H9 (cell line): ENCODE measurements around the gene NTSR1. TPM values are rescaled to one million over a fixed set of nuclear protein-coding genes. Genes with fewer than 3 reads are reported as not detected.
A peak's percentile ranks its signal among the peaks of the same experiment; 100 is the strongest.

ENCODE experiments used
- DNase-seq: peaks from one replicate; pipeline ENCODE4 v3.0.0-alpha.2; 2017
- H2AFZ ChIP-seq: one replicate; pipeline ENCODE4 v1.6.1; 2013; ENCODE audit warnings: mild to moderate bottlenecking, low read length, control low read depth, moderate library complexity
- H2AK5ac ChIP-seq: 2 replicates; pipeline ENCODE4 v1.6.1; 2013; ENCODE audit warnings: low read length, control low read depth, mixed read lengths; ENCODE audit not compliant: insufficient read length
- H2BK120ac ChIP-seq: one replicate; pipeline ENCODE4 v1.6.1; 2013; ENCODE audit warnings: low read depth, mild to moderate bottlenecking, low read length, control low read depth, inconsistent platforms; ENCODE audit not compliant: poor library complexity, severe bottlenecking
- H2BK12ac ChIP-seq: 2 replicates; pipeline ENCODE4 v1.6.1; 2013; ENCODE audit warnings: low read length, control low read depth, mixed read lengths, low read depth; ENCODE audit not compliant: insufficient read length
- H2BK15ac ChIP-seq: 2 replicates; pipeline ENCODE4 v1.6.1; 2013; ENCODE audit warnings: low read depth, low read length, control low read depth
- H2BK20ac ChIP-seq: one replicate; pipeline ENCODE4 v1.6.1; 2013; ENCODE audit warnings: low read depth, mild to moderate bottlenecking, low read length, control low read depth, inconsistent platforms; ENCODE audit not compliant: poor library complexity, severe bottlenecking
- H2BK5ac ChIP-seq: 2 replicates; pipeline ENCODE4 v1.6.1; 2013; ENCODE audit warnings: low read length, control low read depth, mixed read lengths; ENCODE audit not compliant: insufficient read length
- H3K14ac ChIP-seq: 2 replicates; pipeline ENCODE4 v1.6.1; 2013; ENCODE audit warnings: low read length, control low read depth; ENCODE audit not compliant: insufficient read depth
- H3K18ac ChIP-seq: 2 replicates; pipeline ENCODE4 v1.6.1; 2013; ENCODE audit warnings: low read depth, mild to moderate bottlenecking, mixed read lengths, low read length, control low read depth; ENCODE audit not compliant: insufficient read length
- H3K23ac ChIP-seq: 2 replicates; pipeline ENCODE4 v1.6.1; 2013; ENCODE audit warnings: low read length, control low read depth, mixed read lengths, low read depth; ENCODE audit not compliant: insufficient read length
- H3K23me2 ChIP-seq: 2 replicates; pipeline ENCODE4 v1.6.1; 2013; ENCODE audit warnings: low read depth, mild to moderate bottlenecking, mixed read lengths, low read length, control low read depth; ENCODE audit not compliant: insufficient read length, poor library complexity, severe bottlenecking
- H3K27ac ChIP-seq: 2 replicates; pipeline ENCODE4 v1.5.1; 2013; ENCODE audit warnings: low read length, control low read depth, mixed read lengths, low read depth; ENCODE audit not compliant: insufficient read length
- H3K27me3 ChIP-seq: 2 replicates; pipeline ENCODE4 v1.6.1; 2013; ENCODE audit warnings: low read length, control low read depth, inconsistent platforms; ENCODE audit not compliant: insufficient read depth
- H3K4ac ChIP-seq: 2 replicates; pipeline ENCODE4 v1.6.1; 2013; ENCODE audit warnings: low read depth, mild to moderate bottlenecking, control low read depth, inconsistent platforms, low read length, moderate library complexity
- H3K4me1 ChIP-seq: 2 replicates; pipeline ENCODE4 v1.6.1; 2013; ENCODE audit warnings: low read length, control low read depth, inconsistent platforms; ENCODE audit not compliant: insufficient read depth
- H3K4me2 ChIP-seq: 2 replicates; pipeline ENCODE4 v1.6.1; 2013; ENCODE audit warnings: low read length, control low read depth, mixed read lengths; ENCODE audit not compliant: insufficient read length, insufficient read depth
- H3K56ac ChIP-seq: 2 replicates; pipeline ENCODE4 v1.6.1; 2013; ENCODE audit warnings: low read depth, mild to moderate bottlenecking, mixed read lengths, low read length, control low read depth; ENCODE audit not compliant: insufficient read length
- H3K79me1 ChIP-seq: 2 replicates; pipeline ENCODE4 v1.6.1; 2013; ENCODE audit warnings: low read depth, mild to moderate bottlenecking, moderate library complexity, low read length, control low read depth, inconsistent platforms; ENCODE audit not compliant: insufficient read depth, poor library complexity, severe bottlenecking
- H3K79me2 ChIP-seq: 2 replicates; pipeline ENCODE4 v1.6.1; 2013; ENCODE audit warnings: low read length, control low read depth, inconsistent platforms; ENCODE audit not compliant: insufficient read depth
- H3K9ac ChIP-seq: 2 replicates; pipeline ENCODE4 v1.6.1; 2013; ENCODE audit warnings: low read length, control low read depth, mixed read lengths; ENCODE audit not compliant: insufficient read length; ENCODE audit errors: extremely low read depth
- H3K9me3 ChIP-seq: one replicate; pipeline ENCODE4 v1.6.1; 2013; ENCODE audit warnings: low read depth, low read length, inconsistent platforms; ENCODE audit not compliant: control insufficient read depth
- H3T11ph ChIP-seq: one replicate; pipeline ENCODE4 v1.6.1; 2013; ENCODE audit warnings: mild to moderate bottlenecking, low read length, control low read depth, inconsistent platforms
- H4K20me1 ChIP-seq: one replicate; pipeline ENCODE4 v1.6.1; 2013; ENCODE audit not compliant: control insufficient read depth, insufficient read length, insufficient read depth
- H4K5ac ChIP-seq: 2 replicates; pipeline ENCODE4 v1.6.1; 2013; ENCODE audit warnings: low read depth, mild to moderate bottlenecking, mixed read lengths, low read length, control low read depth; ENCODE audit not compliant: insufficient read length
- H4K8ac ChIP-seq: replicated peaks from 2 replicates; pipeline ENCODE4 v1.6.1; 2013; ENCODE audit warnings: low read length, control low read depth, mixed read lengths, low read depth; ENCODE audit not compliant: insufficient read length
- H4K91ac ChIP-seq: 2 replicates; pipeline ENCODE4 v1.6.1; 2013; ENCODE audit warnings: low read depth, mild to moderate bottlenecking, moderate library complexity, mixed read lengths, low read length, control low read depth; ENCODE audit not compliant: insufficient read length
- H3K27ac Mint-ChIP-seq, 3 experiments: 2 replicates in 2 of 3; 3 replicates in 1 of 3; pipeline ENCODE4 v1.8.0; 2020 to 2021; ENCODE audit warnings: mixed read lengths in 3 of 3, mild to moderate bottlenecking in 1 of 3, moderate library complexity in 1 of 3
- H3K27me3 Mint-ChIP-seq: 2 replicates; pipeline ENCODE4 v1.8.0; 2021; ENCODE audit warnings: low read depth, mild to moderate bottlenecking, moderate library complexity, mixed read lengths
- H3K36me3 Mint-ChIP-seq, 3 experiments: 2 replicates in 2 of 3; 3 replicates in 1 of 3; pipeline ENCODE4 v1.8.0; 2020 to 2021; ENCODE audit warnings: low read depth in 3 of 3, mixed read lengths in 3 of 3; ENCODE audit not compliant: insufficient read depth in 1 of 3
- H3K4me1 Mint-ChIP-seq, 2 experiments: 2 replicates each; pipeline ENCODE4 v1.8.0; 2020; ENCODE audit warnings: mixed read lengths in 2 of 2
- H3K4me3 Mint-ChIP-seq, 2 experiments: 2 replicates in 1 of 2; 3 replicates in 1 of 2; pipeline ENCODE4 v1.8.0; 2020 to 2021; ENCODE audit warnings: mild to moderate bottlenecking in 2 of 2, mixed read lengths in 2 of 2, moderate library complexity in 1 of 2
- H3K9me3 Mint-ChIP-seq, 2 experiments: 2 replicates in 1 of 2; 3 replicates in 1 of 2; pipeline ENCODE4 v1.8.0; 2020; ENCODE audit warnings: mild to moderate bottlenecking in 2 of 2, mixed read lengths in 2 of 2, moderate library complexity in 1 of 2
- WGBS: extraction: QIAGEN DNeasy Blood & Tissue Kit; methylation state at CpG from one replicate; pipeline ENCODE4 v1.1.7; 2013; ENCODE audit warnings: missing lambda C conversion rate, low lambda C conversion rate, mixed read lengths; ENCODE audit not compliant: insufficient read length; ENCODE audit errors: extremely low coverage; 5-methylcytosine and 5-hydroxymethylcytosine counted together
- total RNA-seq: library from RNA; stranded (reverse); gene quantifications from 2 replicates; pipeline ENCODE4 v1.2.1, GENCODE V29; 2021
- TF ChIP-seq, protein P1 (sequence below): fragments of 200-600 bp; sonication (generic); conservative IDR thresholded peaks from 3 replicates; pipeline ENCODE4 v1.8.0; 2021; ENCODE audit warnings: antibody characterized with exemption, mild to moderate bottlenecking

NTSR1 gene
- total RNA-seq, 1 experiment from 2014 or later: 0.11 TPM

DNA sequence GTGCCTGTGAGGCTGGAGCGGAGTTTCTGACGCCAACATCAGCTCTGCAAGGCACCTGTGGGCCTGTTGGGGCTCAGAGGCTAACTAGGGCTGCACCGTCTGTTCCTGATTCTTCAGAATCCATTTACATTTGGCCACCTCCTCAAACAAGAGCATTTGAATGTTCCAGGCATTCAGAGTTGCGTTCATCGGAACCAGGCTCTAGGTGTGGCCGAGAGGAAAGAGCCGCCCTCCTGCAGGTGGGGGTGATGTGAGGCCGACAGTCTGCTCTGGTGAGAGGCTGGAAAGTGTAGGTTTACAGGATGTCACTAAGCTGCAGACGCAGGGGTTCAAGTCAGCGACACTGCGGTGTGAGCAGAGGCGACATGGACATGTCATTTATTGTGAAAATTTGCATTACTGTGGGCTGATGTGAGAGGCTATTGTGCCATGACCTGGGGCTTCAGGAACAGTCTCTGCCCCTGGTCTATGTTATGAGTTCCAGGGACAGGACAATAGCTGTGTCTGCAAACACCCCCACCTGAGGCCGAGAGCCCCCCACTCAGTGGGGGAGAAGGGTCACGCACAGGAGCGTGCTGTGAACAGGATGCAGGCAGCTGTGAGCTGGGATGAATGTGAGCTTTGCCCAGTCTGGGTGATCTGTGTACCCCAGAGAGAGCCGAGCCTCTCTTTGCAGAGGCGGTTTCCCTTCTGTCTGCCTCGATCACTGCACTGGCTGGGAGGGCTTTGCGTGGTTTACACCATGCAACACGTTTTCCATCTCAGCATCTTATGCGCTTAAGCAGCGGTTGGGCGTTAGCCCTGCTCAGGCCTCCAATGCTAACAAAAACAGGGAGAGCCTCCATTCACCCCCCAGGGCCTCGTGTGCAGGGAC lies 45.3 kb upstream of the NTSR1 start:
- H3K56ac ChIP-seq: no peak overlapping the region
- no peaks in the 10 kb centered on the region for H3K4me1 ChIP-seq
- H4K20me1 ChIP-seq: no peaks in the 10 kb centered on the region
- no peaks in the 10 kb centered on the region for H3K9me3 ChIP-seq
- no CpG with 5 or more reads among the region's 24 CpGs for WGBS
- H3K27me3 ChIP-seq: no peaks in the 10 kb centered on the region
- H3K14ac ChIP-seq: no peak overlapping the region; the same call in 1 of the 2 replicates
- H2BK15ac ChIP-seq: no peak overlapping the region
- H3K23ac ChIP-seq: no peak overlapping the region
- no peak overlapping the region for H3K27ac ChIP-seq
- DNase-seq: no peak
- H3K23me2 ChIP-seq: no peaks in the 10 kb centered on the region
- no peaks in the 10 kb centered on the region for H3K79me2 ChIP-seq
- H3K79me1 ChIP-seq: no peaks in the 10 kb centered on the region
- Mint-ChIP-seq H3K9me3 (no peaks in the 10 kb centered on the region), H3K36me3 (no peaks in the 10 kb centered on the region; a peak in 1 of 7 replicates), H3K4me1 (peaks cover 8 to 10% of the 10 kb centered on the region in 2 experiments), H3K27me3 (no peaks in the 10 kb centered on the region), H3K27ac (peak overlapping the region in 1 of 3 experiments; percentile 63; a peak in 2 of 7 replicates), H3K4me3 (peak overlapping the region in 1 of 2 experiments; percentile 28; a peak in 1 of 5 replicates)
- H4K8ac ChIP-seq: no peak overlapping the region
- no peak overlapping the region for H3K4me2 ChIP-seq
- no peak overlapping the region for H2BK12ac ChIP-seq
- no peak overlapping the region for H2AK5ac ChIP-seq
- no peak overlapping the region for H4K5ac ChIP-seq
- TF ChIP-seq, protein P1, sequence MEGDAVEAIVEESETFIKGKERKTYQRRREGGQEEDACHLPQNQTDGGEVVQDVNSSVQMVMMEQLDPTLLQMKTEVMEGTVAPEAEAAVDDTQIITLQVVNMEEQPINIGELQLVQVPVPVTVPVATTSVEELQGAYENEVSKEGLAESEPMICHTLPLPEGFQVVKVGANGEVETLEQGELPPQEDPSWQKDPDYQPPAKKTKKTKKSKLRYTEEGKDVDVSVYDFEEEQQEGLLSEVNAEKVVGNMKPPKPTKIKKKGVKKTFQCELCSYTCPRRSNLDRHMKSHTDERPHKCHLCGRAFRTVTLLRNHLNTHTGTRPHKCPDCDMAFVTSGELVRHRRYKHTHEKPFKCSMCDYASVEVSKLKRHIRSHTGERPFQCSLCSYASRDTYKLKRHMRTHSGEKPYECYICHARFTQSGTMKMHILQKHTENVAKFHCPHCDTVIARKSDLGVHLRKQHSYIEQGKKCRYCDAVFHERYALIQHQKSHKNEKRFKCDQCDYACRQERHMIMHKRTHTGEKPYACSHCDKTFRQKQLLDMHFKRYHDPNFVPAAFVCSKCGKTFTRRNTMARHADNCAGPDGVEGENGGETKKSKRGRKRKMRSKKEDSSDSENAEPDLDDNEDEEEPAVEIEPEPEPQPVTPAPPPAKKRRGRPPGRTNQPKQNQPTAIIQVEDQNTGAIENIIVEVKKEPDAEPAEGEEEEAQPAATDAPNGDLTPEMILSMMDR: no peak
- H3T11ph ChIP-seq: no peak overlapping the region
- no peak overlapping the region for H3K18ac ChIP-seq
- H2AFZ ChIP-seq: no peak overlapping the region
- no peak overlapping the region for H3K4ac ChIP-seq
- no peak overlapping the region for H4K91ac ChIP-seq
- no peak overlapping the region for H2BK120ac ChIP-seq
- no peak overlapping the region for H3K9ac ChIP-seq
- no peak overlapping the region for H2BK20ac ChIP-seq
- no peak overlapping the region for H2BK5ac ChIP-seq
